GM23338 (cell line): ENCODE data around the gene OSER1.

ENCODE experiments used
- CREB1 ChIP-seq: fragments of 250-450 bp; sonication (Bioruptor Pico); IDR thresholded peaks from 2 replicates; pipeline ENCODE4 v1.5.0; 2020; ENCODE audit warnings: low read depth, mild to moderate bottlenecking, moderate library complexity
- EZH2 ChIP-seq: fragments of 200-600 bp; sonication (generic); IDR thresholded peaks from one replicate; pipeline ENCODE4 v1.8.0; 2017; ENCODE audit warnings: antibody characterized with exemption, mild to moderate bottlenecking, low read depth; ENCODE audit not compliant: unreplicated experiment
- EZH2phosphoT487 ChIP-seq: fragments of 200-600 bp; sonication (generic); IDR thresholded peaks from one replicate; pipeline ENCODE4 v1.8.1; 2018; ENCODE audit warnings: antibody characterized with exemption; ENCODE audit not compliant: unreplicated experiment
- JUNB ChIP-seq: IDR thresholded peaks from one replicate; pipeline ENCODE4 v1.6.1; 2016; ENCODE audit warnings: antibody characterized with exemption; ENCODE audit not compliant: unreplicated experiment
- NANOG ChIP-seq: IDR thresholded peaks from 2 replicates; pipeline ENCODE4 v1.6.1; 2016; ENCODE audit warnings: antibody characterized with exemption, borderline replicate concordance
- POLR2AphosphoS5 ChIP-seq: IDR thresholded peaks from 2 replicates; pipeline ENCODE4 v1.6.1; 2016; ENCODE audit warnings: antibody characterized with exemption, low read depth
- STAT1 ChIP-seq: IDR thresholded peaks from one replicate; pipeline ENCODE4 v1.6.1; 2016; ENCODE audit warnings: antibody characterized with exemption; ENCODE audit not compliant: unreplicated experiment
- ZNF114 ChIP-seq: fragments of 250-450 bp; sonication (Bioruptor Pico); IDR thresholded peaks from 2 replicates; pipeline ENCODE4 v1.5.0; 2020; ENCODE audit warnings: mild to moderate bottlenecking, moderate library complexity
- ZNF331 ChIP-seq: fragments of 250-450 bp; sonication (Bioruptor Pico); IDR thresholded peaks from 2 replicates; pipeline ENCODE4 v1.5.0; 2020; ENCODE audit warnings: low read depth, mild to moderate bottlenecking, moderate library complexity
- TF ChIP-seq, protein P1 (sequence below), 2 experiments: fragments of 200-600 bp in 1 of 2; sonication (generic) in 1 of 2; conservative IDR thresholded peaks; 2 replicates each; pipeline versions ENCODE4 v1.5.1 to v1.6.1; 2016 to 2017; ENCODE audit warnings: antibody characterized with exemption in 2 of 2, low read depth in 2 of 2, mild to moderate bottlenecking in 2 of 2, moderate library complexity in 1 of 2
- TF ChIP-seq, protein P2 (sequence below): IDR thresholded peaks from one replicate; pipeline ENCODE4 v1.6.1; 2018; ENCODE audit warnings: antibody characterized with exemption; ENCODE audit not compliant: unreplicated experiment
- TF ChIP-seq, protein P3 (sequence below): IDR thresholded peaks from 2 replicates; pipeline ENCODE4 v1.6.1; 2016; ENCODE audit warnings: antibody characterized with exemption
- TF ChIP-seq, protein P4 (sequence below): fragments of 250-450 bp; sonication (Bioruptor Pico); IDR thresholded peaks from 2 replicates; pipeline ENCODE4 v1.5.0; 2020; ENCODE audit warnings: mild to moderate bottlenecking, moderate library complexity

DNA sequence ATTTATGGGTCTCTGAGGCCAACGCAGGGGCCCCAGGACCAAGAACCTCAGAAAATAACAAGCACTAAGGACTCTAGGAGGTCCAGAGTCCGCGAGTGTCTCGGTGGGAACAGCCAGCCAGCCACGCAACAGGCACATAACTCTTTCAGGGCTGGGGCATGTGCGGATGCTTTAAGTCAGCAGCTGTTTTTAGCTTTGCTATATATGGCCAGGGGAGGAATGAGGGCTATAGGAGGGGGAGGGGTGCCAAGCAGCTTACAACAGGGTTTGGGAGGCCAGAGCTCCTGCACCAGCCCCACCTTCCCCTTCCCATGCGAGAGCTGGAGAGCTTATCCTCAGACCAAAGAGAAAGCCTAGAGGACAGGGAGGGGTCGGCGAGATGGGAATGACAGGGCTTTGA lies 29.8 kb downstream of the OSER1 start:
- TF ChIP-seq, protein P1, sequence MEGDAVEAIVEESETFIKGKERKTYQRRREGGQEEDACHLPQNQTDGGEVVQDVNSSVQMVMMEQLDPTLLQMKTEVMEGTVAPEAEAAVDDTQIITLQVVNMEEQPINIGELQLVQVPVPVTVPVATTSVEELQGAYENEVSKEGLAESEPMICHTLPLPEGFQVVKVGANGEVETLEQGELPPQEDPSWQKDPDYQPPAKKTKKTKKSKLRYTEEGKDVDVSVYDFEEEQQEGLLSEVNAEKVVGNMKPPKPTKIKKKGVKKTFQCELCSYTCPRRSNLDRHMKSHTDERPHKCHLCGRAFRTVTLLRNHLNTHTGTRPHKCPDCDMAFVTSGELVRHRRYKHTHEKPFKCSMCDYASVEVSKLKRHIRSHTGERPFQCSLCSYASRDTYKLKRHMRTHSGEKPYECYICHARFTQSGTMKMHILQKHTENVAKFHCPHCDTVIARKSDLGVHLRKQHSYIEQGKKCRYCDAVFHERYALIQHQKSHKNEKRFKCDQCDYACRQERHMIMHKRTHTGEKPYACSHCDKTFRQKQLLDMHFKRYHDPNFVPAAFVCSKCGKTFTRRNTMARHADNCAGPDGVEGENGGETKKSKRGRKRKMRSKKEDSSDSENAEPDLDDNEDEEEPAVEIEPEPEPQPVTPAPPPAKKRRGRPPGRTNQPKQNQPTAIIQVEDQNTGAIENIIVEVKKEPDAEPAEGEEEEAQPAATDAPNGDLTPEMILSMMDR (conservative IDR thresholded peaks at IDR 0.05; ENCODE audit: low read depth in 2 of 2): no peak
- TF ChIP-seq EZH2 (no peak), EZH2phosphoT487 (no peak), POLR2AphosphoS5 (no peak), NANOG (no peak), JUNB (no peak), ZNF114 (no peak), STAT1 (no peak), ZNF331 (CRISPR knock-in tag) (no peak), CREB1 (no peak)
- TF ChIP-seq, protein P2, sequence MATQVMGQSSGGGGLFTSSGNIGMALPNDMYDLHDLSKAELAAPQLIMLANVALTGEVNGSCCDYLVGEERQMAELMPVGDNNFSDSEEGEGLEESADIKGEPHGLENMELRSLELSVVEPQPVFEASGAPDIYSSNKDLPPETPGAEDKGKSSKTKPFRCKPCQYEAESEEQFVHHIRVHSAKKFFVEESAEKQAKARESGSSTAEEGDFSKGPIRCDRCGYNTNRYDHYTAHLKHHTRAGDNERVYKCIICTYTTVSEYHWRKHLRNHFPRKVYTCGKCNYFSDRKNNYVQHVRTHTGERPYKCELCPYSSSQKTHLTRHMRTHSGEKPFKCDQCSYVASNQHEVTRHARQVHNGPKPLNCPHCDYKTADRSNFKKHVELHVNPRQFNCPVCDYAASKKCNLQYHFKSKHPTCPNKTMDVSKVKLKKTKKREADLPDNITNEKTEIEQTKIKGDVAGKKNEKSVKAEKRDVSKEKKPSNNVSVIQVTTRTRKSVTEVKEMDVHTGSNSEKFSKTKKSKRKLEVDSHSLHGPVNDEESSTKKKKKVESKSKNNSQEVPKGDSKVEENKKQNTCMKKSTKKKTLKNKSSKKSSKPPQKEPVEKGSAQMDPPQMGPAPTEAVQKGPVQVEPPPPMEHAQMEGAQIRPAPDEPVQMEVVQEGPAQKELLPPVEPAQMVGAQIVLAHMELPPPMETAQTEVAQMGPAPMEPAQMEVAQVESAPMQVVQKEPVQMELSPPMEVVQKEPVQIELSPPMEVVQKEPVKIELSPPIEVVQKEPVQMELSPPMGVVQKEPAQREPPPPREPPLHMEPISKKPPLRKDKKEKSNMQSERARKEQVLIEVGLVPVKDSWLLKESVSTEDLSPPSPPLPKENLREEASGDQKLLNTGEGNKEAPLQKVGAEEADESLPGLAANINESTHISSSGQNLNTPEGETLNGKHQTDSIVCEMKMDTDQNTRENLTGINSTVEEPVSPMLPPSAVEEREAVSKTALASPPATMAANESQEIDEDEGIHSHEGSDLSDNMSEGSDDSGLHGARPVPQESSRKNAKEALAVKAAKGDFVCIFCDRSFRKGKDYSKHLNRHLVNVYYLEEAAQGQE: no peak
- TF ChIP-seq, protein P3, sequence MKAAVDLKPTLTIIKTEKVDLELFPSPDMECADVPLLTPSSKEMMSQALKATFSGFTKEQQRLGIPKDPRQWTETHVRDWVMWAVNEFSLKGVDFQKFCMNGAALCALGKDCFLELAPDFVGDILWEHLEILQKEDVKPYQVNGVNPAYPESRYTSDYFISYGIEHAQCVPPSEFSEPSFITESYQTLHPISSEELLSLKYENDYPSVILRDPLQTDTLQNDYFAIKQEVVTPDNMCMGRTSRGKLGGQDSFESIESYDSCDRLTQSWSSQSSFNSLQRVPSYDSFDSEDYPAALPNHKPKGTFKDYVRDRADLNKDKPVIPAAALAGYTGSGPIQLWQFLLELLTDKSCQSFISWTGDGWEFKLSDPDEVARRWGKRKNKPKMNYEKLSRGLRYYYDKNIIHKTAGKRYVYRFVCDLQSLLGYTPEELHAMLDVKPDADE: no peak
- TF ChIP-seq, protein P4, sequence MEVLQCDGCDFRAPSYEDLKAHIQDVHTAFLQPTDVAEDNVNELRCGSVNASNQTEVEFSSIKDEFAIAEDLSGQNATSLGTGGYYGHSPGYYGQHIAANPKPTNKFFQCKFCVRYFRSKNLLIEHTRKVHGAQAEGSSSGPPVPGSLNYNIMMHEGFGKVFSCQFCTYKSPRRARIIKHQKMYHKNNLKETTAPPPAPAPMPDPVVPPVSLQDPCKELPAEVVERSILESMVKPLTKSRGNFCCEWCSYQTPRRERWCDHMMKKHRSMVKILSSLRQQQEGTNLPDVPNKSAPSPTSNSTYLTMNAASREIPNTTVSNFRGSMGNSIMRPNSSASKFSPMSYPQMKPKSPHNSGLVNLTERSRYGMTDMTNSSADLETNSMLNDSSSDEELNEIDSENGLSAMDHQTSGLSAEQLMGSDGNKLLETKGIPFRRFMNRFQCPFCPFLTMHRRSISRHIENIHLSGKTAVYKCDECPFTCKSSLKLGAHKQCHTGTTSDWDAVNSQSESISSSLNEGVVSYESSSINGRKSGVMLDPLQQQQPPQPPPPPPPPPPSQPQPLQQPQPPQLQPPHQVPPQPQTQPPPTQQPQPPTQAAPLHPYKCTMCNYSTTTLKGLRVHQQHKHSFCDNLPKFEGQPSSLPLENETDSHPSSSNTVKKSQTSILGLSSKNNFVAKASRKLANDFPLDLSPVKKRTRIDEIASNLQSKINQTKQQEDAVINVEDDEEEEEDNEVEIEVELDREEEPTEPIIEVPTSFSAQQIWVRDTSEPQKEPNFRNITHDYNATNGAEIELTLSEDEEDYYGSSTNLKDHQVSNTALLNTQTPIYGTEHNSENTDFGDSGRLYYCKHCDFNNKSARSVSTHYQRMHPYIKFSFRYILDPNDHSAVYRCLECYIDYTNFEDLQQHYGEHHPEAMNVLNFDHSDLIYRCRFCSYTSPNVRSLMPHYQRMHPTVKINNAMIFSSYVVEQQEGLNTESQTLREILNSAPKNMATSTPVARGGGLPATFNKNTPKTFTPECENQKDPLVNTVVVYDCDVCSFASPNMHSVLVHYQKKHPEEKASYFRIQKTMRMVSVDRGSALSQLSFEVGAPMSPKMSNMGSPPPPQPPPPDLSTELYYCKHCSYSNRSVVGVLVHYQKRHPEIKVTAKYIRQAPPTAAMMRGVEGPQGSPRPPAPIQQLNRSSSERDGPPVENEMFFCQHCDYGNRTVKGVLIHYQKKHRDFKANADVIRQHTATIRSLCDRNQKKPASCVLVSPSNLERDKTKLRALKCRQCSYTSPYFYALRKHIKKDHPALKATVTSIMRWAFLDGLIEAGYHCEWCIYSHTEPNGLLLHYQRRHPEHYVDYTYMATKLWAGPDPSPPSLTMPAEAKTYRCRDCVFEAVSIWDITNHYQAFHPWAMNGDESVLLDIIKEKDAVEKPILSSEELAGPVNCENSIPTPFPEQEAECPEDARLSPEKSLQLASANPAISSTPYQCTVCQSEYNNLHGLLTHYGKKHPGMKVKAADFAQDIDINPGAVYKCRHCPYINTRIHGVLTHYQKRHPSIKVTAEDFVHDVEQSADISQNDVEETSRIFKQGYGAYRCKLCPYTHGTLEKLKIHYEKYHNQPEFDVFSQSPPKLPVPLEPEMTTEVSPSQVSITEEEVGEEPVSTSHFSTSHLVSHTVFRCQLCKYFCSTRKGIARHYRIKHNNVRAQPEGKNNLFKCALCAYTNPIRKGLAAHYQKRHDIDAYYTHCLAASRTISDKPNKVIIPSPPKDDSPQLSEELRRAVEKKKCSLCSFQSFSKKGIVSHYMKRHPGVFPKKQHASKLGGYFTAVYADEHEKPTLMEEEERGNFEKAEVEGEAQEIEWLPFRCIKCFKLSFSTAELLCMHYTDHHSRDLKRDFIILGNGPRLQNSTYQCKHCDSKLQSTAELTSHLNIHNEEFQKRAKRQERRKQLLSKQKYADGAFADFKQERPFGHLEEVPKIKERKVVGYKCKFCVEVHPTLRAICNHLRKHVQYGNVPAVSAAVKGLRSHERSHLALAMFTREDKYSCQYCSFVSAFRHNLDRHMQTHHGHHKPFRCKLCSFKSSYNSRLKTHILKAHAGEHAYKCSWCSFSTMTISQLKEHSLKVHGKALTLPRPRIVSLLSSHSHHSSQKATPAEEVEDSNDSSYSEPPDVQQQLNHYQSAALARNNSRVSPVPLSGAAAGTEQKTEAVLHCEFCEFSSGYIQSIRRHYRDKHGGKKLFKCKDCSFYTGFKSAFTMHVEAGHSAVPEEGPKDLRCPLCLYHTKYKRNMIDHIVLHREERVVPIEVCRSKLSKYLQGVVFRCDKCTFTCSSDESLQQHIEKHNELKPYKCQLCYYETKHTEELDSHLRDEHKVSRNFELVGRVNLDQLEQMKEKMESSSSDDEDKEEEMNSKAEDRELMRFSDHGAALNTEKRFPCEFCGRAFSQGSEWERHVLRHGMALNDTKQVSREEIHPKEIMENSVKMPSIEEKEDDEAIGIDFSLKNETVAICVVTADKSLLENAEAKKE (CRISPR knock-in tag): no peak
